H1 (cell line): ENCODE measurements around the gene CORO7. TPM values are rescaled to one million over a fixed set of nuclear protein-coding genes. Genes with fewer than 3 reads are reported as not detected.

Source experiments
- CTCF ChIA-PET: fragments of 300-600 bp; sonication (Branson Sonifier 250); formaldehyde crosslinking; loops from one replicate; lab custom pipeline; 2021; ENCODE audit not compliant: partially characterized antibody; lab: Charles Lee
- POLR2A ChIA-PET: fragments of 300-600 bp; sonication (Branson Sonifier 250); formaldehyde crosslinking; loops from one replicate; lab custom pipeline; 2021; ENCODE audit warnings: inconsistent platforms; ENCODE audit not compliant: partially characterized antibody; lab: Charles Lee
- DNase-seq, 2 experiments: peaks; one replicate each; pipeline versions ENCODE4 v3.0.0 to v3.0.0-alpha.2; 2010 to 2022; ENCODE audit warnings: low spot score in 2 of 2, low read depth in 1 of 2, mixed read lengths in 1 of 2
- FAIRE-seq: peaks from 2 replicates; lab custom pipeline; 2011; peaks lifted over from hg19 to GRCh38; lab: Jason Lieb, UNC
- H2AFZ ChIP-seq: 2 replicates; pipeline ENCODE4 v1.8.1; 2012; ENCODE audit warnings: low read length, inconsistent platforms
- H2AK5ac ChIP-seq: 2 replicates; pipeline ENCODE4 v1.6.1; 2013; ENCODE audit warnings: low read depth, low read length
- H2BK120ac ChIP-seq: replicated peaks from 2 replicates; pipeline ENCODE3; 2013; ENCODE audit warnings: low read depth, low read length, inconsistent platforms
- H2BK12ac ChIP-seq: 2 replicates; pipeline ENCODE4 v1.6.1; 2013; ENCODE audit warnings: low read depth, low read length
- H2BK15ac ChIP-seq: 2 replicates; pipeline ENCODE4 v1.6.1; 2013; ENCODE audit warnings: low read length
- H2BK20ac ChIP-seq: 2 replicates; pipeline ENCODE4 v1.6.1; 2013; ENCODE audit warnings: low read length
- H2BK5ac ChIP-seq: 2 replicates; pipeline ENCODE4 v1.6.1; 2013; ENCODE audit warnings: low read depth, low read length
- H3K14ac ChIP-seq: 2 replicates; pipeline ENCODE4 v1.6.1; 2013; ENCODE audit warnings: inconsistent platforms; ENCODE audit not compliant: insufficient read length
- H3K18ac ChIP-seq: 2 replicates; pipeline ENCODE4 v1.6.1; 2013; ENCODE audit warnings: low read length; ENCODE audit errors: extremely low read depth
- H3K23ac ChIP-seq: 2 replicates; pipeline ENCODE4 v1.6.1; 2013; ENCODE audit warnings: inconsistent platforms; ENCODE audit not compliant: insufficient read length
- H3K23me2 ChIP-seq: 2 replicates; pipeline ENCODE4 v1.6.1; 2013; ENCODE audit warnings: low read depth, low read length
- H3K27ac ChIP-seq: 2 replicates; pipeline ENCODE4 v1.6.1; 2011; ENCODE audit warnings: low read depth, low read length, inconsistent platforms
- H3K27me3 ChIP-seq, 4 experiments: replicated peaks in 1 of 4; 1 replicate in 1 of 4; 2 replicates in 3 of 4; pipeline versions ENCODE4 v1.6.1 to v1.8.1; 2011 to 2013; ENCODE audit warnings: low read length in 3 of 4, mild to moderate bottlenecking in 3 of 4, inconsistent platforms in 2 of 4, mixed read lengths in 2 of 4, moderate library complexity in 1 of 4; ENCODE audit not compliant: control insufficient read depth in 3 of 4, insufficient read depth in 3 of 4; ENCODE audit errors: extremely low read depth in 1 of 4
- H3K36me3 ChIP-seq, 4 experiments: 2 replicates each; pipeline versions ENCODE4 v1.6.1 to v1.8.1; 2011 to 2013; ENCODE audit warnings: mild to moderate bottlenecking in 4 of 4, low read length in 3 of 4, moderate library complexity in 2 of 4, control low read depth in 1 of 4, inconsistent platforms in 1 of 4; ENCODE audit not compliant: insufficient read depth in 4 of 4, control insufficient read depth in 2 of 4
- H3K4ac ChIP-seq: replicated peaks from 2 replicates; pipeline ENCODE3; 2013; ENCODE audit warnings: low read length, low read depth, mixed read lengths, inconsistent platforms; ENCODE audit not compliant: insufficient read length
- H3K4me1 ChIP-seq, 4 experiments: replicated peaks in 1 of 4; 1 replicate in 1 of 4; 2 replicates in 3 of 4; pipeline versions ENCODE4 v1.6.1 to v1.8.1; 2011 to 2013; ENCODE audit warnings: low read length in 3 of 4, inconsistent platforms in 2 of 4, mixed read lengths in 1 of 4; ENCODE audit not compliant: insufficient read depth in 4 of 4, control insufficient read depth in 3 of 4
- H3K4me2 ChIP-seq, 2 experiments: 2 replicates each; pipeline versions ENCODE4 v1.6.1 to v1.8.1; 2011 to 2013; ENCODE audit warnings: low read depth in 2 of 2, low read length in 2 of 2, control low read depth in 1 of 2, inconsistent platforms in 1 of 2, mild to moderate bottlenecking in 1 of 2; ENCODE audit not compliant: insufficient read depth in 1 of 2
- H3K4me3 ChIP-seq, 4 experiments: fragments of 200-600, 300-600 bp in 1 of 4; sonication (generic), shearing (Covaris generic), sonication (Bioruptor Twin) in 1 of 4; 2 replicates each; pipeline versions ENCODE4 v1.5.1 to v1.8.1; 2011 to 2016; ENCODE audit warnings: low read length in 4 of 4, low read depth in 3 of 4, control low read depth in 2 of 4, inconsistent platforms in 2 of 4, mild to moderate bottlenecking in 2 of 4, mixed read lengths in 1 of 4, moderate library complexity in 1 of 4; ENCODE audit not compliant: insufficient read depth in 2 of 4; ENCODE audit errors: extremely low read depth in 1 of 4
- H3K56ac ChIP-seq: replicated peaks from 2 replicates; pipeline ENCODE3; 2013; ENCODE audit warnings: low read depth, mild to moderate bottlenecking, mixed read lengths, low read length, inconsistent platforms; ENCODE audit not compliant: insufficient read length
- H3K79me1 ChIP-seq: 2 replicates; pipeline ENCODE4 v1.6.1; 2013; ENCODE audit warnings: low read depth, low read length, control low read depth
- H3K79me2 ChIP-seq, 2 experiments: 2 replicates each; pipeline versions ENCODE4 v1.6.1 to v1.8.1; 2012 to 2013; ENCODE audit warnings: low read length in 2 of 2, mild to moderate bottlenecking in 2 of 2, inconsistent platforms in 1 of 2; ENCODE audit not compliant: insufficient read depth in 2 of 2, control insufficient read depth in 1 of 2
- H3K9ac ChIP-seq, 4 experiments: replicated peaks in 1 of 4; 1 replicate in 1 of 4; 2 replicates in 3 of 4; pipeline versions ENCODE4 v1.6.1 to v1.8.1; 2011 to 2013; ENCODE audit warnings: low read depth in 3 of 4, low read length in 3 of 4, control low read depth in 2 of 4, mild to moderate bottlenecking in 2 of 4, moderate library complexity in 2 of 4, inconsistent platforms in 1 of 4; ENCODE audit errors: extremely low read depth in 1 of 4
- H3K9me3 ChIP-seq, 2 experiments: 2 replicates each; pipeline versions ENCODE4 v1.6.1 to v1.8.1; 2012 to 2013; ENCODE audit warnings: mild to moderate bottlenecking in 2 of 2, moderate library complexity in 2 of 2, control low read depth in 1 of 2, inconsistent platforms in 1 of 2, low read depth in 1 of 2, low read length in 1 of 2, mixed read lengths in 1 of 2; ENCODE audit not compliant: insufficient read depth in 2 of 2
- H4K20me1 ChIP-seq, 2 experiments: replicated peaks in 1 of 2; 2 replicates each; pipeline versions ENCODE3 to v1.8.1; 2011 to 2013; ENCODE audit warnings: inconsistent platforms in 2 of 2, low read length in 2 of 2, mild to moderate bottlenecking in 1 of 2; ENCODE audit not compliant: insufficient read depth in 2 of 2, control insufficient read depth in 1 of 2
- H4K5ac ChIP-seq: 2 replicates; pipeline ENCODE4 v1.6.1; 2013; ENCODE audit warnings: low read length, low read depth, mixed read lengths, inconsistent platforms; ENCODE audit not compliant: insufficient read length
- H4K8ac ChIP-seq: 2 replicates; pipeline ENCODE4 v1.8.0; 2013; ENCODE audit warnings: mild to moderate bottlenecking, moderate library complexity, low read length, inconsistent platforms; ENCODE audit not compliant: insufficient read depth; ENCODE audit errors: extremely low read depth
- H4K91ac ChIP-seq: replicated peaks from 2 replicates; pipeline ENCODE3; 2013; ENCODE audit warnings: low read length, mixed read lengths, inconsistent platforms; ENCODE audit not compliant: insufficient read length
- HDAC6 ChIP-seq: IDR thresholded peaks from one replicate; pipeline ENCODE4 v1.7.1; 2012; ENCODE audit warnings: low read depth, mild to moderate bottlenecking, inconsistent platforms, low read length, moderate library complexity
- KDM1A ChIP-seq: fragments of 200-600, 300-600 bp; sonication (generic); IDR thresholded peaks from 2 replicates; pipeline ENCODE4 v1.7.1; 2016; ENCODE audit warnings: mild to moderate bottlenecking, low read length, borderline replicate concordance
- TAF1 ChIP-seq: IDR thresholded peaks from 2 replicates; pipeline ENCODE4 v1.6.1; 2011; ENCODE audit warnings: mild to moderate bottlenecking, low read depth, low read length
- WGBS, 2 experiments: shearing (Covaris generic) in 1 of 2; methylation state at CpG; one replicate each; pipeline versions ENCODE4 v1.1.6 to v1.1.7; 2013 to 2015; ENCODE audit warnings: low lambda C conversion rate in 2 of 2, mixed read lengths in 2 of 2, inconsistent platforms in 1 of 2, low coverage in 1 of 2, missing lambda C conversion rate in 1 of 2; ENCODE audit not compliant: insufficient replicate concordance in 2 of 2, insufficient coverage in 1 of 2, insufficient read length in 1 of 2; ENCODE audit errors: extremely low coverage in 1 of 2, missing lambda C conversion rate in 1 of 2; 5-methylcytosine and 5-hydroxymethylcytosine counted together
- polyA plus RNA-seq, 7 experiments: library from polyadenylated mRNA; depleted of rRNA in 3 of 7; stranded (reverse) in 5 of 7; unstranded in 2 of 7; fragments of >200 nt in 5 of 7; fragments of 200-250 nt in 2 of 7; gene quantifications; 1 replicate in 5 of 7; 2 replicates in 1 of 7; 4 replicates in 1 of 7; pipeline versions ENCODE4 v1.2.1 to v1.2.3, GENCODE V29; 2011 to 2013; ENCODE audit warnings: missing spikeins in 2 of 7, mixed read lengths in 2 of 7
- total RNA-seq: library from RNA; stranded (reverse); fragmentation: NEBNext Ultra II Directional; extraction: Animal tissue kit (Norgen Biotek cat#: 25700); gene quantifications from 2 replicates; pipeline ENCODE4 v1.2.1, GENCODE V29; 2021

CORO7 gene
- total and polyA plus RNA-seq, 2 of the 8 experiments (the other 6 are each of a cell fraction or from before 2014, with no cell fraction given) = 25.2 to 29.8 TPM

DNA sequence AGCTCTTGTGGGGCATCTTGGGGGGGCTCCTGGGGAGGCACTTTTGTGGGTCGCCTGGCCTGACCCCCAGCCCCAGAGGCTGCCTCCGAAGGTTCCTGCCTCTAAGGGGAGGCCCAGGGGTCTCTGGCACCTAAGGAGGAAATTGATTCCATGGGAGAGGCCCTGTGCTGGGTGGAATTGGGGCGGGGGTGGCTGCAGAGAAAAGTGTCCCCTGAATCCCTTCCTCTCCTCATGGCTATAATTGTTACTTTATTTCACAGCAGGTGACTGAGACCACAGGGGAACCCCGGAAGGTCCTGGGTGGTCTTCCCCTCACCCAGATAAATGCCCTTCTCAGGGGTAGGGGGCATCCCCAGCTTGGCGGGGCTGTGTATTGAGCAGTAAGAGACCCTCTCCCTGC lies 97.4 kb downstream of the CORO7 start:
- no peak overlapping the region for H3K4me3 ChIP-seq

More for the DNA sequence above, 97.4 kb downstream of the CORO7 start:
- Histone ChIP-seq H4K20me1 (peaks cover 19 to 26% of the 10 kb centered on the region in 2 experiments), H3K27me3 (peaks cover 0 to 11% (median 11%) of the 10 kb centered on the region in 4 experiments; a peak in 6 of 7 replicates), H3K23me2 (peaks cover 12% of the 10 kb centered on the region), H3K23ac (no peak overlapping the region), H4K91ac (no peak overlapping the region), H4K8ac (no peak overlapping the region; the same call in 1 of the 2 replicates), H2BK15ac (no peak overlapping the region), H2BK5ac (no peak overlapping the region), H3K4me2 (no peak overlapping the region), H3K9ac (no peak overlapping the region), H3K14ac (no peak overlapping the region), H2BK120ac (no peak overlapping the region), H4K5ac (no peak overlapping the region), H3K18ac (no peak overlapping the region), H2AK5ac (peak overlapping the region; percentile 60; the same call in 1 of the 2 replicates), H3K27ac (no peak overlapping the region), H2BK12ac (no peak overlapping the region), H3K4me1 (peaks cover 0 to 49% (median 43%) of the 10 kb centered on the region in 4 experiments; a peak in 6 of 7 replicates), H3K4ac (no peak overlapping the region), H2AFZ (no peak overlapping the region), H2BK20ac (no peak overlapping the region), H3K36me3 (no peaks in the 10 kb centered on the region), H3K56ac (no peak overlapping the region), H3K9me3 (no peaks in the 10 kb centered on the region), H3K79me1 (peaks cover 13% of the 10 kb centered on the region), H3K79me2 (peaks cover 0 to 69% of the 10 kb centered on the region in 2 experiments; a peak in 3 of 4 replicates)
- ChIA-PET POLR2A (interaction anchor here (0.9 to 3.1 kb wide), 7 partner anchors 7 to 55 kb away, joined by 3 to 16 read pairs (median 3); no protein-coding TSS in a partner anchor), CTCF (interaction anchor here (0.8 to 16.7 kb wide), 8 partner anchors 8 to 84 kb away, joined by 3 to 300 read pairs (median 4); no protein-coding TSS in a partner anchor)
- TF ChIP-seq KDM1A (no peak), HDAC6 (no peak), TAF1 (no peak)
- DNase-seq (no peak), FAIRE-seq (no peak)
- WGBS, 2 experiments = 90% methylated on average over 5 of the region's 5 CpGs; no CpG with 5 or more reads in 1 of the 2 experiments
